MM.1S (cell line): ENCODE measurements around the gene CXCR5.

Experiments
- DNase-seq: peaks from one replicate; pipeline ENCODE4 v3.0.0-alpha.2; 2015
- H2AFZ ChIP-seq: fragments of 300-600 bp; sonication (generic); 2 replicates; pipeline ENCODE4 v1.6.0; 2016; ENCODE audit warnings: antibody characterized with exemption, low read length
- H3F3A ChIP-seq: fragments of 300-600 bp; sonication (generic); 2 replicates; pipeline ENCODE4 v1.6.1; 2016; ENCODE audit warnings: mild to moderate bottlenecking, antibody characterized with exemption, low read length, moderate library complexity, mixed read lengths; ENCODE audit not compliant: insufficient read depth
- H3K27ac ChIP-seq: fragments of 300-600 bp; sonication (generic); 2 replicates; pipeline ENCODE4 v1.5.1; 2016; ENCODE audit warnings: mild to moderate bottlenecking, low read length
- H3K27me3 ChIP-seq: fragments of 300-600 bp; sonication (generic); replicated peaks from 2 replicates; pipeline ENCODE4 v1.6.0; 2016; ENCODE audit warnings: low read length; ENCODE audit not compliant: insufficient read depth
- H3K36me3 ChIP-seq: fragments of 300-600 bp; sonication (generic); replicated peaks from 2 replicates; pipeline ENCODE4 v1.6.1; 2016; ENCODE audit warnings: mild to moderate bottlenecking, low read length, mixed read lengths; ENCODE audit not compliant: insufficient read depth
- H3K4me1 ChIP-seq: fragments of 300-600 bp; sonication (generic); 2 replicates; pipeline ENCODE4 v1.6.1; 2016; ENCODE audit warnings: low read length, mixed read lengths
- H3K4me2 ChIP-seq: fragments of 300-600 bp; sonication (generic); 2 replicates; pipeline ENCODE4 v1.6.0; 2016; ENCODE audit warnings: low read depth, low read length
- H3K4me3 ChIP-seq: fragments of 300-600 bp; sonication (generic); 2 replicates; pipeline ENCODE4 v1.5.1; 2016; ENCODE audit warnings: low read length, mixed read lengths
- H3K79me2 ChIP-seq: fragments of 300-600 bp; sonication (generic); 2 replicates; pipeline ENCODE4 v1.6.1; 2016; ENCODE audit warnings: mixed run types, low read length, mixed read lengths
- H3K9ac ChIP-seq: fragments of 300-600 bp; sonication (generic); 2 replicates; pipeline ENCODE4 v1.6.1; 2016; ENCODE audit warnings: low read length, mixed read lengths
- H3K9me2 ChIP-seq: fragments of 300-600 bp; sonication (generic); replicated peaks from 2 replicates; pipeline ENCODE4 v1.6.1; 2016; ENCODE audit warnings: mild to moderate bottlenecking, low read length, mixed read lengths; ENCODE audit not compliant: insufficient read depth
- H3K9me3 ChIP-seq: fragments of 300-600 bp; sonication (generic); replicated peaks from 2 replicates; pipeline ENCODE4 v1.6.1; 2016; ENCODE audit warnings: mild to moderate bottlenecking, low read length, mixed read lengths; ENCODE audit not compliant: insufficient read depth
- H4K20me1 ChIP-seq: fragments of 300-600 bp; sonication (generic); 2 replicates; pipeline ENCODE4 v1.6.1; 2016; ENCODE audit warnings: mild to moderate bottlenecking, low read length, moderate library complexity, mixed read lengths; ENCODE audit not compliant: insufficient read depth
- EZH2 ChIP-seq: fragments of 300-600 bp; sonication (generic); optimal IDR thresholded peaks from 2 replicates; pipeline ENCODE3; 2017; ENCODE audit warnings: low read depth, mild to moderate bottlenecking, antibody characterized with exemption, low read length, mixed read lengths
- EZH2phosphoT487 ChIP-seq: fragments of 300-600 bp; sonication (generic); IDR thresholded peaks from 2 replicates; pipeline ENCODE4 v1.6.1; 2018; ENCODE audit warnings: antibody characterized with exemption, low read length
- TF ChIP-seq, protein P1 (sequence below): fragments of 300-600 bp; sonication (generic); IDR thresholded peaks from 2 replicates; pipeline ENCODE4 v1.5.1; 2016; ENCODE audit warnings: antibody characterized with exemption, low read length, mixed read lengths

The CXCR5 gene

DNA sequence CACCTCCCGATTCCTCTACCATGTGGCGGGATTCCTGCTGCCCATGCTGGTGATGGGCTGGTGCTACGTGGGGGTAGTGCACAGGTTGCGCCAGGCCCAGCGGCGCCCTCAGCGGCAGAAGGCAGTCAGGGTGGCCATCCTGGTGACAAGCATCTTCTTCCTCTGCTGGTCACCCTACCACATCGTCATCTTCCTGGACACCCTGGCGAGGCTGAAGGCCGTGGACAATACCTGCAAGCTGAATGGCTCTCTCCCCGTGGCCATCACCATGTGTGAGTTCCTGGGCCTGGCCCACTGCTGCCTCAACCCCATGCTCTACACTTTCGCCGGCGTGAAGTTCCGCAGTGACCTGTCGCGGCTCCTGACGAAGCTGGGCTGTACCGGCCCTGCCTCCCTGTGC, 10.5 kb downstream of the CXCR5 start:
- no peaks in the 10 kb centered on the region for H3K9me2 ChIP-seq
- no peak overlapping the region for H2AFZ ChIP-seq
- H3K4me2 ChIP-seq = no peak overlapping the region
- H3K9me3 ChIP-seq = no peaks in the 10 kb centered on the region
- 0 out of 2 replicates have a peak, but pooled peaks cover 3% of the 10 kb centered on the region for H3F3A ChIP-seq
- TF ChIP-seq EZH2phosphoT487 (no peak), EZH2 (no peak)
- TF ChIP-seq, protein P1, sequence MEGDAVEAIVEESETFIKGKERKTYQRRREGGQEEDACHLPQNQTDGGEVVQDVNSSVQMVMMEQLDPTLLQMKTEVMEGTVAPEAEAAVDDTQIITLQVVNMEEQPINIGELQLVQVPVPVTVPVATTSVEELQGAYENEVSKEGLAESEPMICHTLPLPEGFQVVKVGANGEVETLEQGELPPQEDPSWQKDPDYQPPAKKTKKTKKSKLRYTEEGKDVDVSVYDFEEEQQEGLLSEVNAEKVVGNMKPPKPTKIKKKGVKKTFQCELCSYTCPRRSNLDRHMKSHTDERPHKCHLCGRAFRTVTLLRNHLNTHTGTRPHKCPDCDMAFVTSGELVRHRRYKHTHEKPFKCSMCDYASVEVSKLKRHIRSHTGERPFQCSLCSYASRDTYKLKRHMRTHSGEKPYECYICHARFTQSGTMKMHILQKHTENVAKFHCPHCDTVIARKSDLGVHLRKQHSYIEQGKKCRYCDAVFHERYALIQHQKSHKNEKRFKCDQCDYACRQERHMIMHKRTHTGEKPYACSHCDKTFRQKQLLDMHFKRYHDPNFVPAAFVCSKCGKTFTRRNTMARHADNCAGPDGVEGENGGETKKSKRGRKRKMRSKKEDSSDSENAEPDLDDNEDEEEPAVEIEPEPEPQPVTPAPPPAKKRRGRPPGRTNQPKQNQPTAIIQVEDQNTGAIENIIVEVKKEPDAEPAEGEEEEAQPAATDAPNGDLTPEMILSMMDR = no peak
- no peaks in the 10 kb centered on the region for H3K36me3 ChIP-seq
- H4K20me1 ChIP-seq = no peaks in the 10 kb centered on the region
- H3K4me1 ChIP-seq = peaks cover 16% of the 10 kb centered on the region
- no peak overlapping the region for H3K4me3 ChIP-seq
- H3K9ac ChIP-seq = no peak overlapping the region
- no peak overlapping the region for H3K27ac ChIP-seq
- no peaks in the 10 kb centered on the region for H3K79me2 ChIP-seq
- H3K27me3 ChIP-seq = 0 out of 2 replicates have a peak, but pooled peaks cover 13% of the 10 kb centered on the region
- no peak for DNase-seq

DNA sequence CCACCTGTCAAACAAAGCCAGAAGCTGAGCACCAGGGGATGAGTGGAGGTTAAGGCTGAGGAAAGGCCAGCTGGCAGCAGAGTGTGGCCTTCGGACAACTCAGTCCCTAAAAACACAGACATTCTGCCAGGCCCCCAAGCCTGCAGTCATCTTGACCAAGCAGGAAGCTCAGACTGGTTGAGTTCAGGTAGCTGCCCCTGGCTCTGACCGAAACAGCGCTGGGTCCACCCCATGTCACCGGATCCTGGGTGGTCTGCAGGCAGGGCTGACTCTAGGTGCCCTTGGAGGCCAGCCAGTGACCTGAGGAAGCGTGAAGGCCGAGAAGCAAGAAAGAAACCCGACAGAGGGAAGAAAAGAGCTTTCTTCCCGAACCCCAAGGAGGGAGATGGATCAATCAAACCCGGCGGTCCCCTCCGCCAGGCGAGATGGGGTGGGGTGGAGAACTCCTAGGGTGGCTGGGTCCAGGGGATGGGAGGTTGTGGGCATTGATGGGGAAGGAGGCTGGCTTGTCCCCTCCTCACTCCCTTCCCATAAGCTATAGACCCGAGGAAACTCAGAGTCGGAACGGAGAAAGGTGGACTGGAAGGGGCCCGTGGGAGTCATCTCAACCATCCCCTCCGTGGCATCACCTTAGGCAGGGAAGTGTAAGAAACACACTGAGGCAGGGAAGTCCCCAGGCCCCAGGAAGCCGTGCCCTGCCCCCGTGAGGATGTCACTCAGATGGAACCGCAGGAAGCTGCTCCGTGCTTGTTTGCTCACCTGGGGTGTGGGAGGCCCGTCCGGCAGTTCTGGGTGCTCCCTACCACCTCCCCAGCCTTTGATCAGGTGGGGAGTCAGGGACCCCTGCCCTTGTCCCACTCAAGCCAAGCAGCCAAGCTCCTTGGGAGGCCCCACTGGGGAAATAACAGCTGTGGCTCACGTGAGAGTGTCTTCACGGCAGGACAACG, 11.7 kb downstream of the CXCR5 start:
- Histone ChIP-seq H3K4me2 (no peak overlapping the region), H3K27ac (no peak overlapping the region)

DNA sequence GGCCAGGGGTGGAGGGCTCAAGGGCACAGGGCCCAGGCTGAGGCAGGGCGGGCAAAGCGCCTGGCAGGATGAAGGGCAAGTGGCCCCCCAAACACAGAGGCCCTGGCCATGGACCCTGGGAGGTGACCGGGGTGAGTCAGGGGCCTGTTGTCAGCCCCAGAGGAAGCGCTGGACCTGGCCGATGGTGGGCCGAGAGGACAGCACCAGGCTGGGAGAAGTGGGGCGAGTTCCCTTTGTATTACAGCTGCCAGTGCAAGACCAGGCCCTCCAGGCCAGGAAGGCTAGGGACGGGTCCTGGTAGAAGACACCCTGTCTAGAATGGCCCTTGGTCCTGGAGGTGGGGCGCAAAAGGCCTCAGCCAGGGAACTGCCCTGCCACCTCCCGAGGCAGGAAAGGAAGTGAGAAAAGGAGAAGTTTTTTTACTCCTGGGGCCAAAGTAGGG, 12.8 kb downstream of the CXCR5 start:
- no peak overlapping the region for H3K9ac ChIP-seq
- no peaks in the 10 kb centered on the region for H3K27me3 ChIP-seq
- 0 out of 2 replicates have a peak, but pooled peaks cover 3% of the 10 kb centered on the region for H3F3A ChIP-seq
- no peaks in the 10 kb centered on the region for H3K79me2 ChIP-seq
- no peak for DNase-seq
- no peak overlapping the region for H3K27ac ChIP-seq
- H3K4me1 ChIP-seq = peaks cover 16% of the 10 kb centered on the region
- no peak overlapping the region for H3K4me3 ChIP-seq
- no peaks in the 10 kb centered on the region for H4K20me1 ChIP-seq
- H2AFZ ChIP-seq = no peak overlapping the region
- no peaks in the 10 kb centered on the region for H3K9me2 ChIP-seq
- no peaks in the 10 kb centered on the region for H3K9me3 ChIP-seq
- TF ChIP-seq EZH2 (no peak), EZH2phosphoT487 (no peak)
- TF ChIP-seq, protein P1 = no peak
- H3K4me2 ChIP-seq = no peak overlapping the region
- H3K36me3 ChIP-seq = no peaks in the 10 kb centered on the region

More for the DNA sequence above, 11.7 kb downstream of the CXCR5 start:
- Histone ChIP-seq H4K20me1 (no peaks in the 10 kb centered on the region), H3K9me3 (no peaks in the 10 kb centered on the region), H3K27me3 (0 out of 2 replicates have a peak, but pooled peaks cover 5% of the 10 kb centered on the region), H3K9me2 (no peaks in the 10 kb centered on the region), H3K79me2 (no peaks in the 10 kb centered on the region), H3K4me3 (no peak overlapping the region), H3K36me3 (no peaks in the 10 kb centered on the region), H2AFZ (no peak overlapping the region), H3F3A (0 out of 2 replicates have a peak, but pooled peaks cover 3% of the 10 kb centered on the region), H3K9ac (no peak overlapping the region), H3K4me1 (peaks cover 16% of the 10 kb centered on the region)
- DNase-seq = no peak
- no peak for TF ChIP-seq EZH2
- TF ChIP-seq EZH2phosphoT487 = no peak
- TF ChIP-seq, protein P1 = no peak
